Measurements from ENCODE around the gene AP2S1. TPM values are rescaled to one million over a fixed set of nuclear protein-coding genes. Genes with fewer than 3 reads are reported as not detected.

Gene AP2S1
- polyA plus RNA-seq, 2 of the 4 experiments (the other 2 are of a cell fraction): 150 to 329 TPM

GRCh38 chr19:46900341-46900740 lies 49.7 kb upstream of the AP2S1 start:
- H3K4me1 ChIP-seq: peaks cover 56% of the 10 kb centered on the region
- no peak for FAIRE-seq

DNA sequence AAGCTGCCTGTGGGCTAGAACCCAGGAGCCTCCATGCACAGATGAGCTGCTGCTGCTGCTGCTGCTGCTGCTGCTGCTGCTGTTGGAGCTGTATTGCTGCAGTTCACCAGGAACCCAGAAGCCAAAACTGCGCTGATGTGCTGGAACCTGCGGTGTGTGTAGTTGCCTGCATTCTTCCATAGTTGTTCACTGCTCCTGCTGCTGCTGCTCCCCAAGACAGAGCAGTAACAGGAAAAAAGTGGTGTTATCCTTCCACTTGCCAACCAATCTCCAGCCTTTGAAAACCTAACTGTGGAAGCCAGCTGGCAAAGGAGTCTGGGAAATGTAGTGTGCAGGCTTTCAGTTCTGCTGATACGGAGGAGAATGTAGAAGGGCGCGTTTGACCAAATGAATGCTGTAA lies 48.1 kb upstream of the AP2S1 start:
- H3K27ac ChIP-seq: no peak overlapping the region
- DNase-seq (ENCODE audit: low read depth in 1 of 2, low spot score in 1 of 2): no peak
- H3K4me3 ChIP-seq: no peak overlapping the region
- no peak for FAIRE-seq
- ATAC-seq: peak in 1 of 2 experiments; percentile 49; a peak in 3 of 6 replicates
- ChIA-PET CTCF (interaction anchor here (0.6 to 1.9 kb wide), 8 partner anchors 8 to 92 kb away, joined by 3 to 12 read pairs (median 4); no protein-coding TSS in a partner anchor), POLR2A (no interaction called here)
- H3K4me2 ChIP-seq: no peak overlapping the region
- H3K9me3 ChIP-seq: no peaks in the 10 kb centered on the region
- H3K4me1 ChIP-seq: peaks cover 53% of the 10 kb centered on the region
- WGBS (ENCODE audit: missing lambda C conversion rate): 90% methylated on average over 5 of the region's 5 CpGs
- TF ChIP-seq, protein P1, sequence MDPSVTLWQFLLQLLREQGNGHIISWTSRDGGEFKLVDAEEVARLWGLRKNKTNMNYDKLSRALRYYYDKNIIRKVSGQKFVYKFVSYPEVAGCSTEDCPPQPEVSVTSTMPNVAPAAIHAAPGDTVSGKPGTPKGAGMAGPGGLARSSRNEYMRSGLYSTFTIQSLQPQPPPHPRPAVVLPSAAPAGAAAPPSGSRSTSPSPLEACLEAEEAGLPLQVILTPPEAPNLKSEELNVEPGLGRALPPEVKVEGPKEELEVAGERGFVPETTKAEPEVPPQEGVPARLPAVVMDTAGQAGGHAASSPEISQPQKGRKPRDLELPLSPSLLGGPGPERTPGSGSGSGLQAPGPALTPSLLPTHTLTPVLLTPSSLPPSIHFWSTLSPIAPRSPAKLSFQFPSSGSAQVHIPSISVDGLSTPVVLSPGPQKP (IDR thresholded peaks at IDR 0.05; ENCODE audit: low read depth, low read length): no peak
- TF ChIP-seq, protein P2, sequence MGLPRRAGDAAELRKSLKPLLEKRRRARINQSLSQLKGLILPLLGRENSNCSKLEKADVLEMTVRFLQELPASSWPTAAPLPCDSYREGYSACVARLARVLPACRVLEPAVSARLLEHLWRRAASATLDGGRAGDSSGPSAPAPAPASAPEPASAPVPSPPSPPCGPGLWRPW (IDR thresholded peaks at IDR 0.05): no peak
- TF ChIP-seq PBX3 (IDR thresholded peaks at IDR 0.05) (no peak), USF2 (IDR thresholded peaks at IDR 0.05) (no peak), BHLHE40 (IDR thresholded peaks at IDR 0.05; ENCODE audit: low read depth, low read length) (no peak; the same call in 1 of the 2 replicates), ZNF302 (CRISPR knock-in tag; IDR thresholded peaks at IDR 0.05) (no peak)
- TF ChIP-seq, protein P3, sequence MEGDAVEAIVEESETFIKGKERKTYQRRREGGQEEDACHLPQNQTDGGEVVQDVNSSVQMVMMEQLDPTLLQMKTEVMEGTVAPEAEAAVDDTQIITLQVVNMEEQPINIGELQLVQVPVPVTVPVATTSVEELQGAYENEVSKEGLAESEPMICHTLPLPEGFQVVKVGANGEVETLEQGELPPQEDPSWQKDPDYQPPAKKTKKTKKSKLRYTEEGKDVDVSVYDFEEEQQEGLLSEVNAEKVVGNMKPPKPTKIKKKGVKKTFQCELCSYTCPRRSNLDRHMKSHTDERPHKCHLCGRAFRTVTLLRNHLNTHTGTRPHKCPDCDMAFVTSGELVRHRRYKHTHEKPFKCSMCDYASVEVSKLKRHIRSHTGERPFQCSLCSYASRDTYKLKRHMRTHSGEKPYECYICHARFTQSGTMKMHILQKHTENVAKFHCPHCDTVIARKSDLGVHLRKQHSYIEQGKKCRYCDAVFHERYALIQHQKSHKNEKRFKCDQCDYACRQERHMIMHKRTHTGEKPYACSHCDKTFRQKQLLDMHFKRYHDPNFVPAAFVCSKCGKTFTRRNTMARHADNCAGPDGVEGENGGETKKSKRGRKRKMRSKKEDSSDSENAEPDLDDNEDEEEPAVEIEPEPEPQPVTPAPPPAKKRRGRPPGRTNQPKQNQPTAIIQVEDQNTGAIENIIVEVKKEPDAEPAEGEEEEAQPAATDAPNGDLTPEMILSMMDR (IDR thresholded peaks at IDR 0.05): no peak

More at GRCh38 chr19:46900341-46900740, 49.7 kb upstream of the AP2S1 start:
- Histone ChIP-seq H3K27ac (no peak overlapping the region), H3K4me2 (no peak overlapping the region), H3K9me3 (no peaks in the 10 kb centered on the region), H3K4me3 (no peak overlapping the region)
- ChIA-PET CTCF (interaction anchor here (0.9 to 1.9 kb wide), 5 partner anchors 8 to 91 kb away, joined by 3 to 12 read pairs (median 5); no protein-coding TSS in a partner anchor), POLR2A (no interaction called here)
- no peak for DNase-seq (ENCODE audit: low read depth in 1 of 2, low spot score in 1 of 2)
- no peak for ATAC-seq
- TF ChIP-seq ZNF302 (CRISPR knock-in tag; IDR thresholded peaks at IDR 0.05): no peak
- TF ChIP-seq CBX2 (IDR thresholded peaks at IDR 0.05; ENCODE audit: borderline replicate concordance, low read depth): no peak
- TF ChIP-seq RNF2 (IDR thresholded peaks at IDR 0.05; ENCODE audit: borderline replicate concordance, low read depth): no peak
- TF ChIP-seq BHLHE40 (IDR thresholded peaks at IDR 0.05; ENCODE audit: low read depth, low read length): no peak
- TF ChIP-seq PHF8 (IDR thresholded peaks at IDR 0.05; ENCODE audit: borderline replicate concordance, low read depth): no peak
- TF ChIP-seq USF2 (IDR thresholded peaks at IDR 0.05): no peak
- TF ChIP-seq ZFP36 (IDR thresholded peaks at IDR 0.05; ENCODE audit: borderline replicate concordance, partially characterized antibody): no peak
- TF ChIP-seq CEBPB (IDR thresholded peaks at IDR 0.05): no peak
- WGBS (ENCODE audit: missing lambda C conversion rate): 91% methylated on average over 5 of the region's 5 CpGs

GRCh38 chr19:46896076-46896794 lies 45.6 kb upstream of the AP2S1 start:
- WGBS (ENCODE audit: missing lambda C conversion rate): 87% methylated on average over 10 of the region's 10 CpGs
- no peak for FAIRE-seq
- ChIA-PET CTCF (interaction anchor here (0.7 to 2.6 kb wide), 9 partner anchors 10 to 117 kb away, joined by 3 to 17 read pairs (median 4); no protein-coding TSS in a partner anchor), POLR2A (no interaction called here)
- Histone ChIP-seq H3K9me3 (no peaks in the 10 kb centered on the region), H3K4me2 (no peak overlapping the region), H3K27ac (peak overlapping the region in 1 of 2 experiments; percentile 83; a peak in 1 of 6 replicates), H3K4me3 (no peak overlapping the region), H3K4me1 (peaks cover 53% of the 10 kb centered on the region)
- TF ChIP-seq CEBPB (IDR thresholded peaks at IDR 0.05): peak in 1 of 2 experiments; percentile 40; a peak in 1 of 4 replicates
- no peak for TF ChIP-seq RFX5 (IDR thresholded peaks at IDR 0.05)
- no peak for DNase-seq (ENCODE audit: low read depth in 1 of 2, low spot score in 1 of 2)
- ATAC-seq: no peak

Measured in A549 (cell line).